Measurements from ENCODE around the gene TMEM266.

TMEM266 gene

GRCh38 chr15:76184650-76185035 lies 124.9 kb downstream of the TMEM266 start:
- no peaks in the 10 kb centered on the region for H3K9me3 ChIP-seq (ENCODE audit: insufficient read depth, low read length)
- no peak overlapping the region for H3K27ac ChIP-seq (ENCODE audit: low read depth, low read length)
- H3F3A ChIP-seq (ENCODE audit: insufficient read depth), result no peaks in the 10 kb centered on the region
- H2AFZ ChIP-seq (ENCODE audit: low read depth, low read length, severe bottlenecking), result no peak overlapping the region
- H4K20me1 ChIP-seq (ENCODE audit: low read depth, low read length), result no peaks in the 10 kb centered on the region
- H3K4me3 ChIP-seq (ENCODE audit: insufficient read depth, low read length, poor library complexity, severe bottlenecking), result no peak overlapping the region
- no peaks in the 10 kb centered on the region for H3K27me3 ChIP-seq (ENCODE audit: low read length)
- no peaks in the 10 kb centered on the region for H3K79me2 ChIP-seq (ENCODE audit: insufficient read depth, low read length)
- no peak overlapping the region for H3K4me2 ChIP-seq (ENCODE audit: low read depth, low read length, poor library complexity, severe bottlenecking)
- H3K36me3 ChIP-seq (ENCODE audit: low read length), result no peaks in the 10 kb centered on the region
- no peaks in the 10 kb centered on the region for H3K9me2 ChIP-seq (replicated peaks; ENCODE audit: insufficient read depth, low read length)
- H3K9ac ChIP-seq (ENCODE audit: low read length), result no peak overlapping the region
- TF ChIP-seq, protein P1, sequence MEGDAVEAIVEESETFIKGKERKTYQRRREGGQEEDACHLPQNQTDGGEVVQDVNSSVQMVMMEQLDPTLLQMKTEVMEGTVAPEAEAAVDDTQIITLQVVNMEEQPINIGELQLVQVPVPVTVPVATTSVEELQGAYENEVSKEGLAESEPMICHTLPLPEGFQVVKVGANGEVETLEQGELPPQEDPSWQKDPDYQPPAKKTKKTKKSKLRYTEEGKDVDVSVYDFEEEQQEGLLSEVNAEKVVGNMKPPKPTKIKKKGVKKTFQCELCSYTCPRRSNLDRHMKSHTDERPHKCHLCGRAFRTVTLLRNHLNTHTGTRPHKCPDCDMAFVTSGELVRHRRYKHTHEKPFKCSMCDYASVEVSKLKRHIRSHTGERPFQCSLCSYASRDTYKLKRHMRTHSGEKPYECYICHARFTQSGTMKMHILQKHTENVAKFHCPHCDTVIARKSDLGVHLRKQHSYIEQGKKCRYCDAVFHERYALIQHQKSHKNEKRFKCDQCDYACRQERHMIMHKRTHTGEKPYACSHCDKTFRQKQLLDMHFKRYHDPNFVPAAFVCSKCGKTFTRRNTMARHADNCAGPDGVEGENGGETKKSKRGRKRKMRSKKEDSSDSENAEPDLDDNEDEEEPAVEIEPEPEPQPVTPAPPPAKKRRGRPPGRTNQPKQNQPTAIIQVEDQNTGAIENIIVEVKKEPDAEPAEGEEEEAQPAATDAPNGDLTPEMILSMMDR (IDR thresholded peaks at IDR 0.05; ENCODE audit: insufficient read depth, low read length, poor library complexity, severe bottlenecking), result no peak
- no peak for TF ChIP-seq EZH2phosphoT487 (conservative IDR thresholded peaks at IDR 0.05; ENCODE audit: low read length)

DNA sequence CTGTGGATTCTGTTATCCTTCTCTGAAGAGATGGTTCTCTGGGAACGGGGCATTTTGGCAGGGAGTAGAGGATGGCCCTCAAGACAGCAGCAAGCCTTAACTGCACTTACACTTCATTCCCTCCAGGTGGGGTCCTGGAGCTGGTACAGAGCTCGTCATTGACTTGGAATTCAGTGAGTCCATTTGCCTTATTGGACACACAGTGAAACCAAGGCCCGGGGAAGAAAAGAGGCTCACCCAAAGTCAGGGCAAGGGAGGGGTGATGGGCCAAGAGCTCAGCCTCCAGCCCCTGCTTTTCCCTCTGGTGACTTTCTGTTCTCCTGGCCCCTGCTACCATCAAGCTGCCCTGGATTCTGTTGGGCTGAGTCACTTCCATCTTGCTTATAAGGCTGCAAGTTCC lies 125.9 kb downstream of the TMEM266 start:
- no peak overlapping the region for H3K4me3 ChIP-seq (ENCODE audit: insufficient read depth, low read length, poor library complexity, severe bottlenecking)
- H3K27me3 ChIP-seq (ENCODE audit: low read length), result no peaks in the 10 kb centered on the region
- H3K4me2 ChIP-seq (ENCODE audit: low read depth, low read length, poor library complexity, severe bottlenecking), result no peak overlapping the region
- no peak overlapping the region for H3K27ac ChIP-seq (ENCODE audit: low read depth, low read length)
- no peak overlapping the region for H3K9ac ChIP-seq (ENCODE audit: low read length)
- no peaks in the 10 kb centered on the region for H3K36me3 ChIP-seq (ENCODE audit: low read length)
- H3F3A ChIP-seq (ENCODE audit: insufficient read depth), result no peaks in the 10 kb centered on the region
- H4K20me1 ChIP-seq (ENCODE audit: low read depth, low read length), result no peaks in the 10 kb centered on the region
- no peaks in the 10 kb centered on the region for H3K9me3 ChIP-seq (ENCODE audit: insufficient read depth, low read length)
- H3K79me2 ChIP-seq (ENCODE audit: insufficient read depth, low read length), result no peaks in the 10 kb centered on the region
- H3K9me2 ChIP-seq (replicated peaks; ENCODE audit: insufficient read depth, low read length), result no peaks in the 10 kb centered on the region
- no peak for TF ChIP-seq EZH2phosphoT487 (conservative IDR thresholded peaks at IDR 0.05; ENCODE audit: low read length)
- TF ChIP-seq, protein P1 (IDR thresholded peaks at IDR 0.05; ENCODE audit: insufficient read depth, low read length, poor library complexity, severe bottlenecking), result peak; percentile 14
- no peak overlapping the region for H2AFZ ChIP-seq (ENCODE audit: low read depth, low read length, severe bottlenecking)

GRCh38 chr15:76187163-76187562 lies 127.4 kb downstream of the TMEM266 start:
- Histone ChIP-seq H3K9me2 (replicated peaks; ENCODE audit: insufficient read depth, low read length) (no peaks in the 10 kb centered on the region), H3F3A (ENCODE audit: insufficient read depth) (no peaks in the 10 kb centered on the region), H4K20me1 (ENCODE audit: low read depth, low read length) (no peaks in the 10 kb centered on the region), H3K79me2 (ENCODE audit: insufficient read depth, low read length) (no peaks in the 10 kb centered on the region), H3K9me3 (ENCODE audit: insufficient read depth, low read length) (no peaks in the 10 kb centered on the region), H3K27ac (ENCODE audit: low read depth, low read length) (no peak overlapping the region), H3K36me3 (ENCODE audit: low read length) (no peaks in the 10 kb centered on the region), H3K27me3 (ENCODE audit: low read length) (no peaks in the 10 kb centered on the region), H3K4me3 (ENCODE audit: insufficient read depth, low read length, poor library complexity, severe bottlenecking) (no peak overlapping the region), H2AFZ (ENCODE audit: low read depth, low read length, severe bottlenecking) (no peak overlapping the region), H3K4me2 (ENCODE audit: low read depth, low read length, poor library complexity, severe bottlenecking) (no peak overlapping the region), H3K9ac (ENCODE audit: low read length) (no peak overlapping the region)
- TF ChIP-seq EZH2phosphoT487 (conservative IDR thresholded peaks at IDR 0.05; ENCODE audit: low read length), result no peak
- TF ChIP-seq, protein P1 (IDR thresholded peaks at IDR 0.05; ENCODE audit: insufficient read depth, low read length, poor library complexity, severe bottlenecking), result no peak
